OCI-LY7 (cell line): ENCODE measurements around the gene SLC12A3.

Experiments used
- CTCF ChIP-seq: fragments of 200-600 bp; sonication (generic); conservative IDR thresholded peaks from 2 replicates; pipeline ENCODE4 v1.5.1; 2014; ENCODE audit warnings: mild to moderate bottlenecking, antibody characterized with exemption, low read length, moderate library complexity, mixed read lengths
- EZH2phosphoT487 ChIP-seq: fragments of 200-600 bp; sonication (generic); IDR thresholded peaks from 2 replicates; pipeline ENCODE4 v1.6.1; 2018; ENCODE audit warnings: low read depth, borderline replicate concordance, mild to moderate bottlenecking, mixed run types, antibody characterized with exemption, low read length, moderate library complexity, mixed read lengths

- no peak for TF ChIP-seq CTCF
- TF ChIP-seq EZH2phosphoT487: no peak
Measured at GRCh38 chr16:56898847-56899246, 33.8 kb downstream of the SLC12A3 start.
